Measurements from ENCODE around the gene ALDOA. TPM values are rescaled to one million over a fixed set of nuclear protein-coding genes. Genes with fewer than 3 reads are reported as not detected.

Gene ALDOA
- polyA plus RNA-seq, 1 experiment, result 631 TPM

DNA sequence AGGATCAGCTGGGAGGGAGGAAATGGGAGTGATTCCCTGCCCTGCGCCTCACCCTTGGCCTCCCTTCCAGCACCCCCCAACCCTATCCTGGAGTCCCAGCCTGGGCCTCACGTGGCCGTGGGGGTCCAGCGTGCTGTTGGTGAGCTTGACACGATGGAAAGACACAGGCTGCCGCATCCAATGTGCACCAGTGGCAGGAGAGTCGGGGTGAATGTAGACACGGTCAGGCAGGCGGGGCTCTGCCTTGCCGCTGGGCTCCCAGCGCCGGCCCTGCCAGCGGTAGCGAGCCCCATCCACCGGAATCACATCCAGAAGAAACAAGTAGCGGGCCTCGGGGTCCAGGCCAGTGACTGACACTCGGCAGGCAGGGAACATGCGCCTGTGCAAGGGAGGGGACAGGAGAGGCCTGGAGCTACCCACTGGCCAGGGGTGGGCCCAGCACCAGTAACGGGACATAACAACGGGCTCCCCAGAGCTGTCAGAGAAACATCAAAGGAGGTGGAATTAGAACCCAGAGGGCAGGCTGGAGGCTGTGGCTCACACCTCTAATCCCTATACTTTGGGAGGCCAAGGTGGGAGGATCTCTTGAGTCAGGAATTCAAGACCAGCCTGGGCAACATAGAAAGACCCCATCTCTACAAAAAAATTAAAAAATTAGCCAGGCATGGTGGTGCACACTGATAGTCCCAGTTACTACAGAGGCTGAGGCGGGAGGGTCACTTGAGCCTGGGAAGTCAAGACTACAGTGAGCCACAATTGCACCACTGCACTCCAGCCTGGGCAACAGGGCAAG is 23.5 kb downstream of the ALDOA start:
- TF ChIP-seq, protein P1, sequence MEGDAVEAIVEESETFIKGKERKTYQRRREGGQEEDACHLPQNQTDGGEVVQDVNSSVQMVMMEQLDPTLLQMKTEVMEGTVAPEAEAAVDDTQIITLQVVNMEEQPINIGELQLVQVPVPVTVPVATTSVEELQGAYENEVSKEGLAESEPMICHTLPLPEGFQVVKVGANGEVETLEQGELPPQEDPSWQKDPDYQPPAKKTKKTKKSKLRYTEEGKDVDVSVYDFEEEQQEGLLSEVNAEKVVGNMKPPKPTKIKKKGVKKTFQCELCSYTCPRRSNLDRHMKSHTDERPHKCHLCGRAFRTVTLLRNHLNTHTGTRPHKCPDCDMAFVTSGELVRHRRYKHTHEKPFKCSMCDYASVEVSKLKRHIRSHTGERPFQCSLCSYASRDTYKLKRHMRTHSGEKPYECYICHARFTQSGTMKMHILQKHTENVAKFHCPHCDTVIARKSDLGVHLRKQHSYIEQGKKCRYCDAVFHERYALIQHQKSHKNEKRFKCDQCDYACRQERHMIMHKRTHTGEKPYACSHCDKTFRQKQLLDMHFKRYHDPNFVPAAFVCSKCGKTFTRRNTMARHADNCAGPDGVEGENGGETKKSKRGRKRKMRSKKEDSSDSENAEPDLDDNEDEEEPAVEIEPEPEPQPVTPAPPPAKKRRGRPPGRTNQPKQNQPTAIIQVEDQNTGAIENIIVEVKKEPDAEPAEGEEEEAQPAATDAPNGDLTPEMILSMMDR (IDR thresholded peaks at IDR 0.05; ENCODE audit: low read depth, low read length), result no peak
- H3K27me3 ChIP-seq (ENCODE audit: control insufficient read depth, insufficient read depth, low read length), result no peaks in the 10 kb centered on the region
- H3K27ac ChIP-seq (ENCODE audit: low read depth, low read length), result no peak overlapping the region
- POLR2A ChIA-PET, result interaction anchor here (0.9 kb wide), 1 partner anchor 17 kb away, joined by 3 read pairs; no protein-coding TSS in a partner anchor
- H3K4me3 ChIP-seq (ENCODE audit: low read depth, low read length), result no peak overlapping the region
- H3K9me3 ChIP-seq (ENCODE audit: control insufficient read depth, insufficient read depth, low read length), result no peaks in the 10 kb centered on the region; the same call in 1 of the 2 replicates
- CTCF ChIA-PET, result interaction anchor here (0.6 kb wide), 1 partner anchor 58 kb away, joined by 5 read pairs; the partner anchor contains the start of gene TLCD3B
- DNase-seq (ENCODE audit: low read depth, low spot score), result no peak

DNA sequence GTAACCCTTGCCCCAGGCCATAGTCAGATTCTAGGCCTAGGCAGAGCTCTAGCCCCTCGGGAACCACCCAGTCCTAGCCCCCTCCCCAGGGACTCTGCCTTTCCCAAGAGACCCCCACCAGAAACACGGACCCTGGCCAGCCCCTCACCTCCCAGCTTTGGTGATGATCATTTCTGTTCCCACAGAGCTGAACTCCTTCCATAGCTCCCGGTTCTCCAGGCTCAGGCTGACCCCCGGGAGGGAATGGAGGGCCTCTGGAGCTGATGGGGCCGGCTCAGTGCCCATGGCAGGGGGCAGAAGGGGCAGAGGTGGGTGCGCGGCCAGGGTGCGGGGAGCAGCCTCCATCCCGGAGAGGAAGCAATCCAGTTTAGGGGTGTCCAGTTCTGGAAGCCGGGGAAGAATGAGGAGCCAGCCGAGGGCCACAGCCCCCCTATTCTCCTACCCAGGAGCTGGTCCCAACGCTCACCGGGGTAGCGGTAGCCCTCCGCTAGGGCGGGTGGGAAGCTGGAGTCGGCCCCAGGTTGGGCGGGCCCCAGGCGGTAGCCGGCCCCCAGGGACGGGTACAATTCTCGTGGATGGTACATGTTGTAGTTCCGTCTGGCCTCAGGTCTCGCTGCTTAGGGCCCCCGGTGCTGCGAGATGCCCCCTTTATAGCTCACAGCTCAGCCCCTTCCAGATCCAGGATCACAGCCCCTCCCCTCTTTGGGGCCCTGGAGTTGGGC is 25.2 kb downstream of the ALDOA start:
- TF ChIP-seq, protein P1 (IDR thresholded peaks at IDR 0.05; ENCODE audit: low read depth, low read length), result no peak
- no peak overlapping the region for H3K27ac ChIP-seq (ENCODE audit: low read depth, low read length)
- ChIA-PET CTCF (interaction anchor here (0.8 to 1.9 kb wide), 7 partner anchors 9 to 603 kb away, joined by 3 to 19 read pairs (median 7); partner anchors contain the start of gene ZNF771), POLR2A (interaction anchor here (0.7 to 3.9 kb wide), 5 partner anchors 10 to 327 kb away, joined by 3 to 26 read pairs (median 4); partner anchors contain the start of gene ALDOA)
- H3K27me3 ChIP-seq (ENCODE audit: control insufficient read depth, insufficient read depth, low read length), result no peaks in the 10 kb centered on the region
- H3K9me3 ChIP-seq (ENCODE audit: control insufficient read depth, insufficient read depth, low read length), result no peaks in the 10 kb centered on the region; the same call in 1 of the 2 replicates
- DNase-seq (ENCODE audit: low read depth, low spot score), result no peak
- H3K4me3 ChIP-seq (ENCODE audit: low read depth, low read length), result no peak overlapping the region

DNA sequence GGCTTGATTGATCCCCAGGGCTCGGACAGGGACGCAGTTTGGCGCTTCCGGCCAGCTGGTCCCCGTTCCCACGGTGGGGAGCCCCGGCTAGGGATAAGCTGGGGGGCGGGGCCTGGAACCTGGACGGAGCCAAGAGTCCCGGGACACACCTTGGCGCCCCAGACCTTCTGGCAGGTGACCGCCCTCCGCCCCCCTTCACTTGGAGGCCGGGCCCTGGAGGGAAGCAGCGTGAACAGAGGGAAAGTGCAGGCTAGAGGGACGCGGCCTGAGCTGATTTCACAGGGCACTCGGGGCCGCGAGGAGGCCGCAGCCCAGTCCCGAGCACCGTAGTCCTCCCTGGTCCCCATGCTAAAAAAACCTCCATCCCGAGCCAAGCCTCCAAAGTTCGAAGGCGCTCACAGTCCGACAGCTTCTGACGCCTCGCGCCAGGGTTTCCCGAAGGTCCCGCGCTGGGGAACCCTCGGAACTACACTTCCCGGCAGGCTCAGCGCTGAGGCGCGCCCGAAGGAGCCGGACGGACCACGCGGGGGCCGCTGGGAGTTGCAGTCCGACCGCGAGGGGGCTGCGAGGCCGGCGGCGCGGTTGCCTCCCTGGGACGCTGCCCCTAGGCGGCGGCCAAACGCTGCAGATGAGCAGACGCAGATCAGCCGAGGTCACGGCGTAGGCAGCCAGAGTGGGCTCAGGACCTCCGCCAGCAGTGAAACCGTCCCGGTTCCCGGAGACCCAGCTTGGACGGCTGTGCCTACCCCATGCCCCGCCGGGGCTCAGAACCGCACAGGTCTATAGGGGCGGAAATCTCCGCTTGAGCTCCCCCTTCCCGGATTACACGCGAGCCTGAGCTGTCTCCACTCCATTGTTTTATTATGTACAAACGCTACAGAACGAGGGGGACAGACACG is 26.2 kb downstream of the ALDOA start, which contains the start of gene TBX6:
TBX6 (minus strand) TSS at position 451 of the 899 bp plus-strand sequence. CDS start 731 bp downstream, outside the sequence.
- TF ChIP-seq, protein P1 (IDR thresholded peaks at IDR 0.05; ENCODE audit: low read depth, low read length), result peak; percentile 74
- peak; percentile 54 for DNase-seq (ENCODE audit: low read depth, low spot score)
- Histone ChIP-seq H3K4me3 (ENCODE audit: low read depth, low read length) (peak within 1 kb of the TSS; percentile 56), H3K9me3 (ENCODE audit: control insufficient read depth, insufficient read depth, low read length) (peaks cover 4% of the 10 kb centered on the region), H3K27ac (ENCODE audit: low read depth, low read length) (peak within 1 kb of the TSS; percentile 47), H3K27me3 (ENCODE audit: control insufficient read depth, insufficient read depth, low read length) (no peaks in the 10 kb centered on the region)
- POLR2A ChIA-PET, result interaction anchor here (0.7 to 3.9 kb wide), 5 partner anchors 15 to 326 kb away, joined by 3 to 26 read pairs (median 3); partner anchors contain the start of gene ALDOA
- CTCF ChIA-PET, result interaction anchor here (0.6 to 1.9 kb wide), 21 partner anchors 8 to 602 kb away, joined by 3 to 19 read pairs (median 4); partner anchors contain the start of genes SEPHS2 and ZNF771

DNA sequence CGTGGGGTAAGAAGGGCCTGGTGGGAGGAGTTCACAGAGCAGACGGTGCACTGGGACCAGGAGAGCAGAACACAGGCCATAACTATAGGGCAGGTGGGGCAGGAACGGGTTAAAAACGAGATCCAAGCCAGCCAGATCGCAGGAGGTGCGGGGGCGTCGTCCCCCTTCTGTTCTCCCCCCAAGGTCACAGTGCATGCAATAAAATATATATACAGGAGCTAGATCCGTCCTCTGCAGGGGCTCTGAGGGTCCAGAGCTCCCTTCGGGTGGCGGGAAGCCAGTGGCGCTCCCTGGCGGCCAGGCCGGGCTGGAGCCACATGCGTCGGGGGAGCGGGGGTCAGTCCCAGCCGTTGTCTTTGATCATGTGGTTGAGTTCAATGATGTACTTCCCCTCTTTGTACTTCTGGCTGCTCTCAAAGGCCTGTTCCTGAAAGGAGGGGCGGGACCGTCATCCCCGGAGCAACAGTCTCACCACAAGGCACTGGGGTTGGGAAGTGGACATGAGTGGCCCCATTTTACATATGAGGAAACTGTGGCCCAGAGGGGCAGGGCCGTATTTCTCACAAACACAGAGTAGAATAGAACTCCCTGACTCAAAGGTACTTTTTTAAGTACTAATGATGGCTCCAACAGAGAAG is 26.9 kb downstream of the ALDOA start:
- ChIA-PET POLR2A (interaction anchor here (0.7 to 3.9 kb wide), 2 partner anchors 26 to 88 kb away, joined by 3 to 26 read pairs; partner anchors contain the start of gene ALDOA), CTCF (interaction anchor here (0.6 to 1.9 kb wide), 20 partner anchors 8 to 580 kb away, joined by 3 to 19 read pairs (median 4); partner anchors contain the start of genes SEPHS2 and ZNF771)
- TF ChIP-seq, protein P1 (IDR thresholded peaks at IDR 0.05; ENCODE audit: low read depth, low read length), result peak; percentile 62
- Histone ChIP-seq H3K9me3 (ENCODE audit: control insufficient read depth, insufficient read depth, low read length) (peaks cover 12% of the 10 kb centered on the region), H3K4me3 (ENCODE audit: low read depth, low read length) (peak overlapping the region; percentile 52), H3K27ac (ENCODE audit: low read depth, low read length) (peak overlapping the region; percentile 47), H3K27me3 (ENCODE audit: control insufficient read depth, insufficient read depth, low read length) (no peaks in the 10 kb centered on the region)
- no peak for DNase-seq (ENCODE audit: low read depth, low spot score)

Measured in AG04450 (cell line).